Measurements from ENCODE around the gene IPO9. TPM values are rescaled to one million over a fixed set of nuclear protein-coding genes. Genes with fewer than 3 reads are reported as not detected.
A peak's percentile ranks its signal among the peaks of the same experiment; 100 is the strongest.
"Not testable (repeated sequence)": the region's sequence is repeated elsewhere in the genome, so short reads cannot be mapped to it uniquely, and the experiment has no call there.

Gene IPO9
- polyA plus RNA-seq, 5 donors: 71.0 to 98.4 (median 92.2) TPM

GRCh38 chr1:201845331-201846083 lies 16.6 kb downstream of the IPO9 start:
- no peak for DNase-seq

- no peak for DNase-seq
Observed at GRCh38 chr1:201847150-201847549, 18.2 kb downstream of the IPO9 start.

GRCh38 chr1:201848230-201848629 lies 19.3 kb downstream of the IPO9 start:
- no peak for DNase-seq

GRCh38 chr1:201849372-201850052 lies 20.6 kb downstream of the IPO9 start:
- DNase-seq: no peak

- DNase-seq: peak; percentile 40 to 42
Observed at GRCh38 chr1:201850053-201850397, 21.1 kb downstream of the IPO9 start.

- no peak for DNase-seq
Observed at GRCh38 chr1:201851949-201852348, 23.0 kb downstream of the IPO9 start.

- DNase-seq: not testable (repeated sequence)
Observed at GRCh38 chr1:201856722-201857121, 27.8 kb downstream of the IPO9 start.

- no peak for DNase-seq
Observed at GRCh38 chr1:201859424-201859823, 30.5 kb downstream of the IPO9 start.

GRCh38 chr1:201861448-201861847 lies 32.5 kb downstream of the IPO9 start:
- no peak for DNase-seq

GRCh38 chr1:201870397-201870796 lies 41.4 kb downstream of the IPO9 start:
- DNase-seq: no peak

GRCh38 chr1:201874672-201875071 lies 45.7 kb downstream of the IPO9 start:
- no peak for DNase-seq

GRCh38 chr1:201876148-201876818 lies 47.3 kb downstream of the IPO9 start:
- no peak for DNase-seq

- DNase-seq: peak in 1 of 2 donors; percentile 35
Observed at GRCh38 chr1:201877877-201878401, 49.0 kb downstream of the IPO9 start.

GRCh38 chr1:201880928-201881571 lies 52.1 kb downstream of the IPO9 start:
- DNase-seq: no peak

GRCh38 chr1:201881617-201882016 lies 52.7 kb downstream of the IPO9 start:
- no peak for DNase-seq

GRCh38 chr1:201882665-201883132 lies 53.7 kb downstream of the IPO9 start:
- DNase-seq: no peak

- no peak for DNase-seq
Observed at GRCh38 chr1:201883266-201883665, 54.3 kb downstream of the IPO9 start.

- no peak for DNase-seq
Observed at GRCh38 chr1:201883786-201884185, 54.8 kb downstream of the IPO9 start.

GRCh38 chr1:201884425-201884824 lies 55.5 kb downstream of the IPO9 start:
- DNase-seq: no peak

GRCh38 chr1:201885531-201886075 lies 56.6 kb downstream of the IPO9 start:
- no peak for DNase-seq

GRCh38 chr1:201886103-201886885 lies 57.3 kb downstream of the IPO9 start:
- no peak for DNase-seq
